Activated naive CD8-positive, alpha-beta T cell treated with anti-CD3 and anti-CD28 coated beads, Interleukin-2, amount 10 ng/mL, durations not matched to agents 7 days and 5 days (primary cell): ENCODE measurements around the gene SPTLC3. TPM values are rescaled to one million over a fixed set of nuclear protein-coding genes. Genes with fewer than 3 reads are reported as not detected.

ENCODE experiments used
- ATAC-seq: fragments of 150-1000 bp; cut with Tn5 transposase; one replicate; pipeline ENCODE4 v1.10.0; 2021; ENCODE audit warnings: low read depth, moderate library complexity
- POLR2A ChIA-PET: fragments of 350-600 bp; sonication (Branson Sonifier 250); formaldehyde crosslinking; loops from one replicate; lab custom pipeline; 2021; ENCODE audit warnings: antibody characterized with exemption; lab: Charles Lee
- DNase-seq: peaks from one replicate; pipeline ENCODE4 v3.0.0; 2021
- H3K27ac Mint-ChIP-seq: one replicate; pipeline ENCODE4 v1.8.0; 2022; ENCODE audit warnings: mild to moderate bottlenecking, mixed read lengths
- H3K27me3 Mint-ChIP-seq: one replicate; pipeline ENCODE4 v1.8.0; 2022; ENCODE audit warnings: mild to moderate bottlenecking, moderate library complexity, mixed read lengths
- H3K36me3 Mint-ChIP-seq: one replicate; pipeline ENCODE4 v1.8.0; 2021; ENCODE audit warnings: mild to moderate bottlenecking, mixed read lengths
- H3K4me1 Mint-ChIP-seq: one replicate; pipeline ENCODE4 v1.8.0; 2021; ENCODE audit warnings: mixed read lengths
- H3K4me3 Mint-ChIP-seq: one replicate; pipeline ENCODE4 v1.8.0; 2022; ENCODE audit warnings: mild to moderate bottlenecking, moderate library complexity, mixed read lengths
- H3K9me3 Mint-ChIP-seq: one replicate; pipeline ENCODE4 v1.8.0; 2021; ENCODE audit warnings: mixed read lengths
- total RNA-seq, 2 experiments: library from RNA; stranded (reverse); gene quantifications; one replicate each; pipeline ENCODE4 v1.2.3, GENCODE V29; 2021

SPTLC3 gene
- total RNA-seq, 2 experiments from 2014 or later, result 0.94 to 1.0 TPM

DNA sequence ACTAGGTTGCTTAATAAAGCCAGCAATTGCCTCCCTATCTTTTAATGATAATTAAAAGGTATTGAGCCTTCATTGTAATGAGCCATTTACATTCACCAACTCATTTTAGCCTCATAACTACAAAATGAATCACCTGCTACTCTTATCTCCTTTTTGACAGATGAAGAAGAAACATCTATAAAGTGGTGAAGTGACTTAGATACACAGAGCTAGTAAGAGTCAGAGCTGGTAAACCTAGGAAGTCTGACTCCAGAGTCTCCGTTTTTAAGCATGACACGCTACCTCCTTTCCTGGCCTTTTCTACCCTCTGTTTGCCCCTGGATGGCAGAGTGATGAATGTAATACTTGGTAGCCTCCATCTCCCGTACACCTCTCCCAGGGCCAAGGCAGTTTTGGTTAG lies 93.5 kb downstream of the SPTLC3 start:
- no peak overlapping the region for H3K27ac Mint-ChIP-seq
- H3K9me3 Mint-ChIP-seq, result no peaks in the 10 kb centered on the region
- POLR2A ChIA-PET, result no interaction called here
- H3K27me3 Mint-ChIP-seq, result peaks cover 6% of the 10 kb centered on the region
- H3K4me1 Mint-ChIP-seq, result no peaks in the 10 kb centered on the region
- no peak for ATAC-seq
- H3K4me3 Mint-ChIP-seq, result no peak overlapping the region
- H3K36me3 Mint-ChIP-seq, result no peaks in the 10 kb centered on the region
- no peak for DNase-seq

- H3K27me3 Mint-ChIP-seq, result peaks cover 6% of the 10 kb centered on the region
- POLR2A ChIA-PET, result no interaction called here
- H3K36me3 Mint-ChIP-seq, result no peaks in the 10 kb centered on the region
- H3K4me1 Mint-ChIP-seq, result no peaks in the 10 kb centered on the region
- H3K9me3 Mint-ChIP-seq, result no peaks in the 10 kb centered on the region
- DNase-seq, result no peak
- ATAC-seq, result no peak
- no peak overlapping the region for H3K27ac Mint-ChIP-seq
- H3K4me3 Mint-ChIP-seq, result no peak overlapping the region
Observed at GRCh38 chr20:13102694-13103093, 93.9 kb downstream of the SPTLC3 start.

GRCh38 chr20:13105039-13105438 lies 96.3 kb downstream of the SPTLC3 start:
- H3K36me3 Mint-ChIP-seq, result no peaks in the 10 kb centered on the region
- H3K9me3 Mint-ChIP-seq, result no peaks in the 10 kb centered on the region
- ATAC-seq (no peak), DNase-seq (no peak)
- no peaks in the 10 kb centered on the region for H3K4me1 Mint-ChIP-seq
- H3K4me3 Mint-ChIP-seq, result no peak overlapping the region
- no peak overlapping the region for H3K27ac Mint-ChIP-seq
- H3K27me3 Mint-ChIP-seq, result peaks cover 6% of the 10 kb centered on the region
- POLR2A ChIA-PET, result no interaction called here

DNA sequence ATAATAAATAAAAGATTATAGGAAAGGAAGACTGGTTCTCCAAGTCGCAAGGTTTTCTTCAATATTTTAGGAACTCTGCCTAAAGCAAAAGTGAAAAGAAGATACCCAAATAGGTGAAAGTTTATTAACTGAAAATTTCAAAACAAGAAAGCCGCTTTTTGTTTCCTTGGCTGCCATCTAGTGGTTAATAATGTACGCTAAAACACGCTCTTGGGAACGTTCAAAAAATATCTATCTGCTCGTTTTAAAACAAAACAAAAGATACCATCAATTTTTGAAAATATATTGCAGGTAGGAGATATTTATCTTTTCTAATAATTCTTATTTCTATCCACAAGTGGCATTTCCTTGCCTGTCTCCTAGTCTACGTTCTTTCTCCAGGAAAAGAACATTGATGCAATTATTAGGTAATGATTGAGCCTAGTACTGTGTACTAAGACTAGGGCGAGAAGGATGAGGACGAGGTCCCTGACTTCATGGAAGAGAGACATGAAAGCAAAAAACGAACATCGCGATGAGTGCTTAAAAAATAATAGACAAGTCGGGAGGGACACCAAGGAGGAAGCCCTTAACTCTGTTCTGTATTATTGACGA lies 97.2 kb downstream of the SPTLC3 start:
- no peaks in the 10 kb centered on the region for H3K36me3 Mint-ChIP-seq
- H3K4me1 Mint-ChIP-seq, result no peaks in the 10 kb centered on the region
- DNase-seq, result no peak
- no peaks in the 10 kb centered on the region for H3K9me3 Mint-ChIP-seq
- no peak overlapping the region for H3K4me3 Mint-ChIP-seq
- H3K27me3 Mint-ChIP-seq, result peaks cover 6% of the 10 kb centered on the region
- H3K27ac Mint-ChIP-seq, result no peak overlapping the region
- no peak for ATAC-seq
- POLR2A ChIA-PET, result no interaction called here

DNA sequence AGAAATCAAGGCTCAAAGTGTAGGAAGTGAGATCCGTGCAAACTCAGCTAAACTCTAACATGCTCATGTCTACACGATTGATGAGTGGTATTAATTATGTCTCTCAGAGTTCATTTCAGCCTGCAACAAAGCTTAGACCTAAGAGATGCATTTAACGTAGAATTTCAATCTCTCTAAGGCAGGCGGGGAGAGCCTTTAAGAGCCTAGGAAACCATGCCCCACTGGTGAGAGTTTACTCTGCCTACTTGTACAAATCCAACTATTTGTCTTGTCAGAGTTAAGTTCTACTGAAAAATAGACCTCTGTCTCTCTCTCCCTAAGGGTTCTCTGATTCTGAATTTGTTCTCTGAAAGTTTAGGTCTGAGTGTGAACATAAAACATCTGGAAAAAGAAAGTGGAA lies 100.9 kb downstream of the SPTLC3 start:
- H3K27me3 Mint-ChIP-seq, result no peaks in the 10 kb centered on the region
- no peaks in the 10 kb centered on the region for H3K4me1 Mint-ChIP-seq
- POLR2A ChIA-PET, result no interaction called here
- H3K4me3 Mint-ChIP-seq, result no peak overlapping the region
- no peaks in the 10 kb centered on the region for H3K9me3 Mint-ChIP-seq
- no peak for ATAC-seq
- no peaks in the 10 kb centered on the region for H3K36me3 Mint-ChIP-seq
- no peak overlapping the region for H3K27ac Mint-ChIP-seq
- no peak for DNase-seq

GRCh38 chr20:13110796-13111195 lies 102.0 kb downstream of the SPTLC3 start:
- POLR2A ChIA-PET, result no interaction called here
- DNase-seq (no peak), ATAC-seq (no peak)
- Mint-ChIP-seq H3K27ac (no peak overlapping the region), H3K27me3 (no peaks in the 10 kb centered on the region), H3K4me1 (no peaks in the 10 kb centered on the region), H3K4me3 (no peak overlapping the region), H3K36me3 (no peaks in the 10 kb centered on the region), H3K9me3 (no peaks in the 10 kb centered on the region)

- Mint-ChIP-seq H3K4me3 (no peak overlapping the region), H3K27ac (no peak overlapping the region), H3K27me3 (no peaks in the 10 kb centered on the region), H3K4me1 (no peaks in the 10 kb centered on the region), H3K9me3 (no peaks in the 10 kb centered on the region), H3K36me3 (no peaks in the 10 kb centered on the region)
- POLR2A ChIA-PET, result no interaction called here
- ATAC-seq (no peak), DNase-seq (no peak)
Observed at GRCh38 chr20:13111249-13111911, 102.6 kb downstream of the SPTLC3 start.

GRCh38 chr20:13113731-13114130 lies 105.0 kb downstream of the SPTLC3 start:
- Mint-ChIP-seq H3K9me3 (no peaks in the 10 kb centered on the region), H3K27ac (no peak overlapping the region), H3K27me3 (no peaks in the 10 kb centered on the region), H3K36me3 (no peaks in the 10 kb centered on the region), H3K4me1 (no peaks in the 10 kb centered on the region), H3K4me3 (no peak overlapping the region)
- no peak for DNase-seq
- POLR2A ChIA-PET, result no interaction called here
- no peak for ATAC-seq

- H3K27ac Mint-ChIP-seq, result no peak overlapping the region
- no peak overlapping the region for H3K4me3 Mint-ChIP-seq
- no peaks in the 10 kb centered on the region for H3K4me1 Mint-ChIP-seq
- POLR2A ChIA-PET, result no interaction called here
- H3K9me3 Mint-ChIP-seq, result no peaks in the 10 kb centered on the region
- ATAC-seq (no peak), DNase-seq (no peak)
- no peaks in the 10 kb centered on the region for H3K36me3 Mint-ChIP-seq
- H3K27me3 Mint-ChIP-seq, result no peaks in the 10 kb centered on the region
Observed at GRCh38 chr20:13117200-13117599, 108.4 kb downstream of the SPTLC3 start.

- Mint-ChIP-seq H3K27ac (no peak overlapping the region), H3K4me1 (no peaks in the 10 kb centered on the region), H3K4me3 (no peak overlapping the region), H3K9me3 (no peaks in the 10 kb centered on the region), H3K27me3 (no peaks in the 10 kb centered on the region), H3K36me3 (no peaks in the 10 kb centered on the region)
- POLR2A ChIA-PET, result no interaction called here
- ATAC-seq (no peak), DNase-seq (no peak)
Observed at GRCh38 chr20:13118676-13119075, 109.9 kb downstream of the SPTLC3 start.

- H3K9me3 Mint-ChIP-seq, result no peaks in the 10 kb centered on the region
- no peak overlapping the region for H3K4me3 Mint-ChIP-seq
- H3K4me1 Mint-ChIP-seq, result no peaks in the 10 kb centered on the region
- H3K36me3 Mint-ChIP-seq, result no peaks in the 10 kb centered on the region
- no peak overlapping the region for H3K27ac Mint-ChIP-seq
- ATAC-seq (peak; percentile 63), DNase-seq (no peak)
- POLR2A ChIA-PET, result no interaction called here
- H3K27me3 Mint-ChIP-seq, result no peaks in the 10 kb centered on the region
Observed at GRCh38 chr20:13119583-13119982, 110.8 kb downstream of the SPTLC3 start.

DNA sequence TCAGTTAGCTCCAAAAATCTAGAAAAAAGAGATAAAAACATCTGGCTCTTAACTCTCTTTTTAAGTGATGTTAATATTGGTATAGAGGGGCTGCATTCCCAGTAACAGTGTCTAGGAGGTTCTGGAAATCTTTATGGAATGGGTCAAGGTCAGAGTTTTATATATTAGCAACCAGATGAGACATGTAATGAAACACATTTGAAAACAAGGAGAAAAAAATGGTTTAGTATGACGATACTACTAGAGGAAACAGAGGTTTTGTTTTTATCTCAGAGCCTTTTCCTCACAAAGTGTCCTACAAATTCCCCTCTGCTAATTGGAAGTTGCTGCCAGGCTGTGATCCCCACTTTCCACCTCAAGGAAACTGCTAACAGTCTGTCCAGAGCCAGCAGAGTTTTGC lies 111.7 kb downstream of the SPTLC3 start:
- H3K36me3 Mint-ChIP-seq, result no peaks in the 10 kb centered on the region
- no peaks in the 10 kb centered on the region for H3K9me3 Mint-ChIP-seq
- ATAC-seq (no peak), DNase-seq (no peak)
- H3K4me3 Mint-ChIP-seq, result no peak overlapping the region
- POLR2A ChIA-PET, result no interaction called here
- H3K27ac Mint-ChIP-seq, result no peak overlapping the region
- H3K27me3 Mint-ChIP-seq, result no peaks in the 10 kb centered on the region
- no peaks in the 10 kb centered on the region for H3K4me1 Mint-ChIP-seq

- Mint-ChIP-seq H3K27ac (no peak overlapping the region), H3K36me3 (no peaks in the 10 kb centered on the region), H3K4me1 (no peaks in the 10 kb centered on the region), H3K4me3 (no peak overlapping the region), H3K27me3 (no peaks in the 10 kb centered on the region), H3K9me3 (no peaks in the 10 kb centered on the region)
- ATAC-seq (no peak), DNase-seq (no peak)
- POLR2A ChIA-PET, result interaction anchor here (0.6 kb wide), 1 partner anchor 139 kb away, joined by 3 read pairs; no protein-coding TSS in a partner anchor
Observed at GRCh38 chr20:13121840-13122515, 113.2 kb downstream of the SPTLC3 start.

DNA sequence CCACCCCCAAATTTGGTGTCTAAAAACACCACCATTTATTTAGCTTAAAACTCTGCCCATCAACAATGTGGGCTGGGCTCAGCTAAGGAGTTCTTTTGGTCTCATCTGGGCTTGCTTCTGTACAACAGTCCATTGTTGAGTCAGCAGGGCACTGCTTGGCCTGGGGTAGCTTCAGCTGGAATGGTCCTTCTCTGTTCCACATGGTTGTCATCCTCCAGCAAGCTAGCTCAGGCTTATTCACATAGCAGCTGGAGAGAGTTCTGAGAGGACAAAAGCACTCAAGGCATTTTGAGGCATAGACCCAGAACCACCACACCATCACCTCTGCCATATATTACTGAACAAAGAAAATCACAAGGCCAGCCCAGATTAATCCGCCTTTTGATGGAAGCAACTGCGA lies 116.7 kb downstream of the SPTLC3 start:
- no peaks in the 10 kb centered on the region for H3K36me3 Mint-ChIP-seq
- DNase-seq (no peak), ATAC-seq (no peak)
- peaks cover 4% of the 10 kb centered on the region for H3K9me3 Mint-ChIP-seq
- POLR2A ChIA-PET, result interaction anchor here (0.6 kb wide), 1 partner anchor 93 kb away, joined by 5 read pairs; no protein-coding TSS in a partner anchor
- no peak overlapping the region for H3K4me3 Mint-ChIP-seq
- H3K27ac Mint-ChIP-seq, result no peak overlapping the region
- no peaks in the 10 kb centered on the region for H3K27me3 Mint-ChIP-seq
- no peaks in the 10 kb centered on the region for H3K4me1 Mint-ChIP-seq
